Uterus (tissue), 2 donors: Measurements from ENCODE around the gene COPS8.

Experiments
- POLR2A ChIP-seq, 2 donors: fragments of 450-650 bp; IDR thresholded peaks; one replicate each; pipeline ENCODE4 v1.6.1; 2016; ENCODE audit warnings: antibody characterized with exemption in 2 of 2, mild to moderate bottlenecking in 1 of 2, moderate library complexity in 1 of 2
- TF ChIP-seq, protein P1 (sequence below), 4 experiments: fragments of 200-600 bp in 2 of 4; fragments of 450-650 bp in 2 of 4; sonication (generic) in 2 of 4; IDR thresholded peaks; one replicate each; pipeline ENCODE4 v1.5.1; 2016 to 2019; ENCODE audit warnings: antibody characterized with exemption in 4 of 4, mild to moderate bottlenecking in 2 of 4, moderate library complexity in 1 of 4

DNA sequence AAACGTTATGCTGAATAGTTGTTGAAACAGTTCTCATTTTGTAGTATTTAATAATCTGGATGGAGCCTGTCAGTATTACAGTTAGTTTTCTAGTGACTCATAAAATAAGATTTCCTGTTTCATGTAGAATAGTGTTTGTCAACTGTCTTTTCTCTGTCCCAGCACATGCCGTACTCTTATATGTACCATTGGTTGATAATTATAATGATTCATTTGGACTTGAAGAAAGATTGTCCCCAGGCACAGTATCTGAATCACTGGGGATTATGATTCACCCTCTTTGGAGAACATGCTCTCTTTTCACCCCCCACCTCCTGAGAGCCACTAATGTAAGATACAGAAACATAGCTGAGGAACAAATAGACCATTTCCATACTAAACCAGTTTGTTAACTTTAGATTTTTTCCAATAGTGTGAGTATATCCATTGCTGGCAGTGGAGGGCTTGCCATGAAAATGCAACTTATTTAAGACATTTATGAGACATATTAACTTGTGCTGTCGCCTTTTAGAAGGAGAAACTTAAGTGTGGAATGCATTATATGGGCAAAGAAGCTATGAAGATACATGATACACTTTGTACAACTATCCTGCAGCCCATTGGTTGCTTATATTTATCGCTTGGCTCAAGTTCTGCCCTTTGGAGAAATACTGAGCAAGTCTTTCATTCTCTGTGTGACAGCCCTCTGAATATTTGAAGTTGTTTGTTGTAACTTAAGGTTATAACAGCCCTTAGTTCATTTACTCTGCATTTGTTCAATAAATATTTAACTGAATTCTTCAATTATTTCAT is 12.4 kb downstream of the COPS8 start:
- TF ChIP-seq, protein P1, sequence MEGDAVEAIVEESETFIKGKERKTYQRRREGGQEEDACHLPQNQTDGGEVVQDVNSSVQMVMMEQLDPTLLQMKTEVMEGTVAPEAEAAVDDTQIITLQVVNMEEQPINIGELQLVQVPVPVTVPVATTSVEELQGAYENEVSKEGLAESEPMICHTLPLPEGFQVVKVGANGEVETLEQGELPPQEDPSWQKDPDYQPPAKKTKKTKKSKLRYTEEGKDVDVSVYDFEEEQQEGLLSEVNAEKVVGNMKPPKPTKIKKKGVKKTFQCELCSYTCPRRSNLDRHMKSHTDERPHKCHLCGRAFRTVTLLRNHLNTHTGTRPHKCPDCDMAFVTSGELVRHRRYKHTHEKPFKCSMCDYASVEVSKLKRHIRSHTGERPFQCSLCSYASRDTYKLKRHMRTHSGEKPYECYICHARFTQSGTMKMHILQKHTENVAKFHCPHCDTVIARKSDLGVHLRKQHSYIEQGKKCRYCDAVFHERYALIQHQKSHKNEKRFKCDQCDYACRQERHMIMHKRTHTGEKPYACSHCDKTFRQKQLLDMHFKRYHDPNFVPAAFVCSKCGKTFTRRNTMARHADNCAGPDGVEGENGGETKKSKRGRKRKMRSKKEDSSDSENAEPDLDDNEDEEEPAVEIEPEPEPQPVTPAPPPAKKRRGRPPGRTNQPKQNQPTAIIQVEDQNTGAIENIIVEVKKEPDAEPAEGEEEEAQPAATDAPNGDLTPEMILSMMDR (IDR thresholded peaks at IDR 0.05), result no peak
- TF ChIP-seq POLR2A (IDR thresholded peaks at IDR 0.05), result no peak
